Ovary (tissue), 3 donors: ENCODE data around the gene TTC6.

Experiments used
- CTCF ChIP-seq, 3 donors: fragments of 450-650 bp in 2 of 3; fragments of 200-600 bp in 1 of 3; IDR thresholded peaks; one replicate each; pipeline versions ENCODE4 v1.5.1 to v1.8.0; 2016 to 2022; ENCODE audit warnings: antibody characterized with exemption in 3 of 3, mild to moderate bottlenecking in 1 of 3
- POLR2A ChIP-seq: fragments of 450-650 bp; IDR thresholded peaks from one replicate; pipeline ENCODE4 v1.6.1; 2017; ENCODE audit warnings: antibody characterized with exemption, mild to moderate bottlenecking, moderate library complexity
- donor health status: DM: no; HTN: no; CAD: no.

DNA sequence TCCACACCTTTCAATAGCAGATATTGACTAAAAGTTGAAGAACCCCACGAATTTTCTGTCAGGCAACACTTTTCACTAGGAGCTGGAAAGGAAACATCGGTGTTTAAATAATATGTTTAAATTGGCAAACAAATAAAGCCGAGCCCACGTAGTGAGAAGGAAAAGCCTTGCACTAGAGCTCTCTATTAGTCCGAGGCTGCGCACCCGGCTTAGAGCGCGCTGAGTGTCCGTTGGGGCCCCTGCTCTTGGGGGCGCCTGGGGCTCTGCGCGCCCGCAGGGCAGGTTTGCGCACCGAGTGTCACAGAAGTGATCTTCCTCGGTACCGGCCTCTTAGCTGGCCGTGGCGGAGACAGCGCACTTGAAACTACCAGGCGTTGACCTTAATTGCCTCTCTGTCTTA is 6.4 kb downstream of the TTC6 start:
- TF ChIP-seq POLR2A (no peak), CTCF (IDR thresholded peaks at IDR 0.05) (no peak)
